A673 (cell line): Measurements from ENCODE around the gene FXR2. TPM values are rescaled to one million over a fixed set of nuclear protein-coding genes. Genes with fewer than 3 reads are reported as not detected.
A peak's percentile ranks its signal among the peaks of the same experiment; 100 is the strongest.

Source experiments
- BruUV-seq: library from RNA; stranded (reverse); fragments of 400-500 nt; replicated peaks from 2 replicates; lab custom pipeline; 2021; lab: Mats Ljungman, UMichigan
- CTCF ChIA-PET: fragments of 300-600 bp; sonication (Branson Sonifier 250); formaldehyde crosslinking; loops from one replicate; lab custom pipeline; 2022; ENCODE audit warnings: antibody characterized with exemption; lab: Charles Lee
- POLR2A ChIA-PET: fragments of 300-600 bp; sonication (Branson Sonifier 250); formaldehyde crosslinking; loops from one replicate; lab custom pipeline; 2022; ENCODE audit warnings: antibody characterized with exemption; ENCODE audit not compliant: low non-redundant PET; lab: Charles Lee
- DNase-seq: peaks from one replicate; pipeline ENCODE4 v3.0.0-alpha.2; 2015; ENCODE audit warnings: low spot score
- H3K27ac ChIP-seq: fragments of 200-600 bp; sonication (generic); 2 replicates; pipeline ENCODE4 v1.5.1; 2016; ENCODE audit warnings: mixed run types, low read depth, mild to moderate bottlenecking, mixed read lengths, antibody characterized with exemption, low read length; ENCODE audit not compliant: poor library complexity, severe bottlenecking
- H3K27me3 ChIP-seq: fragments of 200-600 bp; sonication (generic); replicated peaks from 2 replicates; pipeline ENCODE4 v1.6.1; 2017; ENCODE audit warnings: mixed run types, low read depth, mild to moderate bottlenecking, mixed read lengths, antibody characterized with exemption, low read length; ENCODE audit not compliant: insufficient read depth, poor library complexity
- H3K36me3 ChIP-seq: fragments of 200-600 bp; sonication (generic); 2 replicates; pipeline ENCODE4 v1.6.1; 2016; ENCODE audit warnings: mixed run types, mild to moderate bottlenecking, mixed read lengths, antibody characterized with exemption, low read length; ENCODE audit not compliant: insufficient read depth, poor library complexity, severe bottlenecking
- H3K4me1 ChIP-seq: fragments of 200-600 bp; sonication (generic); 2 replicates; pipeline ENCODE4 v1.6.1; 2017; ENCODE audit warnings: mixed run types, mild to moderate bottlenecking, mixed read lengths, antibody characterized with exemption, low read length; ENCODE audit not compliant: insufficient read depth, poor library complexity, severe bottlenecking
- H3K4me3 ChIP-seq: fragments of 200-600 bp; sonication (generic); 2 replicates; pipeline ENCODE4 v1.5.1; 2016; ENCODE audit warnings: low read depth, mixed run types, mild to moderate bottlenecking, mixed read lengths, low read length; ENCODE audit not compliant: poor library complexity, severe bottlenecking
- H3K9me3 ChIP-seq: fragments of 200-600 bp; sonication (generic); 2 replicates; pipeline ENCODE4 v1.6.1; 2016; ENCODE audit warnings: mixed run types, low read depth, mild to moderate bottlenecking, mixed read lengths, antibody characterized with exemption, low read length; ENCODE audit not compliant: poor library complexity, severe bottlenecking
- EZH2 ChIP-seq: fragments of 200-600 bp; sonication (generic); IDR thresholded peaks from 2 replicates; pipeline ENCODE4 v1.6.1; 2017; ENCODE audit warnings: borderline replicate concordance, low read depth, mild to moderate bottlenecking, mixed read lengths, antibody characterized with exemption, low read length; ENCODE audit not compliant: poor library complexity, severe bottlenecking
- intact Hi-C: fragments of 100-400 bp; cut with micrococcal nuclease; formaldehyde crosslinking; loops from one replicate; pipeline ENCODE4 v1.10.0; 2022; ENCODE audit not compliant: unreplicated experiment
- total RNA-seq: library from RNA; stranded (reverse); gene quantifications from 2 replicates; pipeline ENCODE4 v1.2.3, GENCODE V29; 2021
- TF ChIP-seq, protein P1 (sequence below): fragments of 300-800, 200-600 bp; sonication (generic); conservative IDR thresholded peaks from 2 replicates; pipeline ENCODE4 v1.5.1; 2017; ENCODE audit warnings: low read depth, mild to moderate bottlenecking, antibody characterized with exemption, low read length, moderate library complexity, mixed read lengths

FXR2 gene
- total RNA-seq, 1 experiment from 2014 or later: 101 TPM

DNA sequence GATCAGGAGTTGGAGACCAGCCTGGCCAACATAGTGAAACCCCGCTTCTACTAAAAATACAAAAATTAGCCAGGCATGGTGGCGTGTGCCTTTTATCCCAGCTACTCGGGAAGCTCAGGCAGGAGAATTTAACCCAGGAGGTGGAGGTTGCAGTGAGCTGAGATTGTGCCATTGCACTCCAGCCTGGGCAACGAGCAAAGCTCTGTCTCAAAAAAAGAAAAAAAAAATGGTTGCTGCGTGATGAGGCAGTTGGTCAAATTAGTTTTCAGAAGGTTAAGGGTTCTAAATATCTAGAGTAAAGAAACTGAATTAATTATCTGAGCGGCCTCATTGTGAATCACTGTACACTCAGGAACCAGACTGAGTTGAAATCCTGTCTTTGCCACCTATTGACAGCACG, 38.7 kb downstream of the FXR2 start:
- H3K27ac ChIP-seq: peak overlapping the region; percentile 53
- POLR2A ChIA-PET: interaction anchor here (0.5 to 0.7 kb wide), 2 partner anchors 230 to 356 kb away, joined by 3 to 5 read pairs; partner anchors contain the start of gene TRAPPC1
- no TSS peak for BruUV-seq
- intact Hi-C loops: no loop called here
- CTCF ChIA-PET: no interaction called here
- H3K4me3 ChIP-seq: no peak overlapping the region
- TF ChIP-seq, protein P1, sequence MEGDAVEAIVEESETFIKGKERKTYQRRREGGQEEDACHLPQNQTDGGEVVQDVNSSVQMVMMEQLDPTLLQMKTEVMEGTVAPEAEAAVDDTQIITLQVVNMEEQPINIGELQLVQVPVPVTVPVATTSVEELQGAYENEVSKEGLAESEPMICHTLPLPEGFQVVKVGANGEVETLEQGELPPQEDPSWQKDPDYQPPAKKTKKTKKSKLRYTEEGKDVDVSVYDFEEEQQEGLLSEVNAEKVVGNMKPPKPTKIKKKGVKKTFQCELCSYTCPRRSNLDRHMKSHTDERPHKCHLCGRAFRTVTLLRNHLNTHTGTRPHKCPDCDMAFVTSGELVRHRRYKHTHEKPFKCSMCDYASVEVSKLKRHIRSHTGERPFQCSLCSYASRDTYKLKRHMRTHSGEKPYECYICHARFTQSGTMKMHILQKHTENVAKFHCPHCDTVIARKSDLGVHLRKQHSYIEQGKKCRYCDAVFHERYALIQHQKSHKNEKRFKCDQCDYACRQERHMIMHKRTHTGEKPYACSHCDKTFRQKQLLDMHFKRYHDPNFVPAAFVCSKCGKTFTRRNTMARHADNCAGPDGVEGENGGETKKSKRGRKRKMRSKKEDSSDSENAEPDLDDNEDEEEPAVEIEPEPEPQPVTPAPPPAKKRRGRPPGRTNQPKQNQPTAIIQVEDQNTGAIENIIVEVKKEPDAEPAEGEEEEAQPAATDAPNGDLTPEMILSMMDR: no peak
- TF ChIP-seq EZH2: no peak
- H3K27me3 ChIP-seq: no peaks in the 10 kb centered on the region
- H3K9me3 ChIP-seq: no peaks in the 10 kb centered on the region
- peaks cover 78% of the 10 kb centered on the region for H3K36me3 ChIP-seq
- DNase-seq: no peak
- peaks cover 40% of the 10 kb centered on the region for H3K4me1 ChIP-seq

DNA sequence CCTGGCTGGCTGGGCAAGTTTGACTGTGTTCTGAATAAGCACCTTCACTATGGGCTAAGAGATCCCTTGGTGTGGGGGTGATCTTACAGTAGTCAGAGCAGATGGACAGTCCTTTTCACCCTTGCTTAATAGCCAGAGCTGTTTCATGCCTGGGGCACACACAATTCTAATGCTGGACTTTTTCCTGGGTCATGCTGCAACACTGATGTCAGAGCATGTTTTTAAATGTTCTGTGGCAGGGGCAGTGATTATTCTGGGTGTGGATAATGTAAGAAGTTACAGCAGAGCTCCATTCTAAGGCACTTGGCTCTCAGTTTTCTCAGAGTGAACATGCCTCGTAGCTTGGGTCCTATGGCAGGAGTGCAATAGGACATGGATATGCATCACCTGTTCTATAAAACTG, 39.2 kb downstream of the FXR2 start:
- H3K36me3 ChIP-seq: peaks cover 80% of the 10 kb centered on the region
- no TSS peak for BruUV-seq
- H3K4me3 ChIP-seq: peak overlapping the region; percentile 95

DNA sequence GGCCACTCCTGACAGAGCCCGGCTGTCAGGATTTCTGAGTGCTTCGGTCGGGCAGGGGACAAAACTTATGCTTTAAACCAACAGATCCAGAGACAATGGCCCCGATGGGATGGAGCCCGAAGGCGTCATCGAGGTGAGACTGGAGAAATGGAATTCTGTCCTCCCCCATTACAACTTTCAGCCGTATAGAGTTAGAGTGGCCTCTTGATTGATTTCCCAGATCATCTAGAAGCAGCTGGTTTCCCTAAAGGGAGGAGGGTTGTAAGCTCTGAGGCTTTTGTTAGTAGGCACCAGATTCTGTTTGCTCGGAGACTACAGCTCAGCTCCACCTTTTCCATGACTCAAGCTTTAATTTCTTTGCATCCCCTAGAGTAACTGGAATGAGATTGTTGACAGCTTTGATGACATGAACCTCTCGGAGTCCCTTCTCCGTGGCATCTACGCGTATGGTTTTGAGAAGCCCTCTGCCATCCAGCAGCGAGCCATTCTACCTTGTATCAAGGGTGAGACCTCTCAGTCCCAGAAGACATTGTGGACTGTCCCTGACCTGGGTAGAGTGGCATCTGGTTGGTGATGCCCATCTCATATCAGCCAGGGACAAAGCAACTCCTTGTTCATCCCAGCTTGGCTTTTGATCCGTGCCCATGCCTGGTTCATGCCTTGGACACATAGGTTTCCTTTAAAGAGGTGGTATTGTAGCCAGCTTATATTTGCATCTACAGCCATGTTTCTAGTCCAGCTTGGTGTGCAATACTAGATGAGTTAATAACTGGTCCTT, 40.3 kb downstream of the FXR2 start:
- Histone ChIP-seq H3K36me3 (peaks cover 82% of the 10 kb centered on the region), H3K4me3 (peak overlapping the region; percentile 95), H3K27ac (peak overlapping the region; percentile 100), H3K9me3 (no peaks in the 10 kb centered on the region), H3K4me1 (peaks cover 32% of the 10 kb centered on the region), H3K27me3 (no peaks in the 10 kb centered on the region)
- no TSS peak for BruUV-seq
- ChIA-PET CTCF (interaction anchor here (1.3 to 1.5 kb wide), 2 partner anchors 14 kb away, joined by 3 to 4 read pairs; no protein-coding TSS in a partner anchor), POLR2A (interaction anchor here (0.6 to 0.8 kb wide), 3 partner anchors 11 to 129 kb away, joined by 3 to 4 read pairs (median 4); partner anchors contain the start of gene FXR2)
- no peak for DNase-seq
- intact Hi-C loops: no loop called here
- TF ChIP-seq, protein P1: no peak
- no peak for TF ChIP-seq EZH2

More for the DNA sequence above, 39.2 kb downstream of the FXR2 start:
- intact Hi-C loops: no loop called here
- Histone ChIP-seq H3K9me3 (no peaks in the 10 kb centered on the region), H3K27ac (peak overlapping the region; percentile 53), H3K27me3 (no peaks in the 10 kb centered on the region), H3K4me1 (peaks cover 35% of the 10 kb centered on the region)
- ChIA-PET CTCF (interaction anchor here (1.5 kb wide), 1 partner anchor 15 kb away, joined by 3 read pairs; no protein-coding TSS in a partner anchor), POLR2A (interaction anchor here (0.5 to 0.7 kb wide), 2 partner anchors 230 to 356 kb away, joined by 3 to 5 read pairs; partner anchors contain the start of gene TRAPPC1)
- TF ChIP-seq, protein P1: no peak
- TF ChIP-seq EZH2: no peak
- DNase-seq: no peak
